GM12878 (cell line): ENCODE results near the gene ZBTB16.

Source experiments
- BHLHE40 ChIP-seq, 2 experiments: fragments of 450-650 bp in 1 of 2; IDR thresholded peaks; 2 replicates each; pipeline ENCODE4 v1.6.1; 2011 to 2017; ENCODE audit warnings: low read depth in 2 of 2, borderline replicate concordance in 1 of 2, improper control_type of control experiment in 1 of 2, low read length in 1 of 2, mild to moderate bottlenecking in 1 of 2
- CREB1 ChIP-seq: IDR thresholded peaks from 2 replicates; pipeline ENCODE4 v1.6.1; 2012; ENCODE audit warnings: low read depth, mild to moderate bottlenecking, inconsistent platforms
- EED ChIP-seq: sonication (generic); IDR thresholded peaks from 2 replicates; pipeline ENCODE4 v1.6.1; 2016; ENCODE audit warnings: antibody characterized with exemption, low read depth
- HDGF ChIP-seq: fragments of 450-650 bp; IDR thresholded peaks from 2 replicates; pipeline ENCODE4 v1.6.1; 2016; ENCODE audit warnings: antibody characterized with exemption
- PAX8 ChIP-seq: fragments of 450-650 bp; IDR thresholded peaks from 2 replicates; pipeline ENCODE4 v1.6.1; 2017; ENCODE audit warnings: mild to moderate bottlenecking, moderate library complexity
- POLR2A ChIP-seq: IDR thresholded peaks from 2 replicates; pipeline ENCODE4 v1.6.1; 2011; ENCODE audit warnings: low read depth, mild to moderate bottlenecking, low read length
- RAD21 ChIP-seq: IDR thresholded peaks from 2 replicates; pipeline ENCODE4 v1.6.1; 2011; ENCODE audit warnings: mild to moderate bottlenecking, low read depth, low read length, moderate library complexity; ENCODE audit not compliant: insufficient read depth
- RCOR1 ChIP-seq: conservative IDR thresholded peaks from 2 replicates; pipeline ENCODE4 v1.6.1; 2012; ENCODE audit warnings: low read depth, low read length, improper control_type of control experiment
- SIN3A ChIP-seq: IDR thresholded peaks from 2 replicates; pipeline ENCODE4 v1.6.1; 2012; ENCODE audit warnings: low read depth, low read length, improper control_type of control experiment
- SREBF2 ChIP-seq: IDR thresholded peaks from 2 replicates; pipeline ENCODE4 v1.6.1; 2012; ENCODE audit warnings: mild to moderate bottlenecking, low read length
- TF ChIP-seq, protein P1 (sequence below), 3 experiments: IDR thresholded peaks in 2 of 3; conservative IDR thresholded peaks in 1 of 3; 2 replicates each; pipeline ENCODE4 v1.5.1; 2011; ENCODE audit warnings: low read depth in 3 of 3, low read length in 3 of 3, mild to moderate bottlenecking in 3 of 3, control low read depth in 2 of 3, moderate library complexity in 2 of 3, inconsistent platforms in 1 of 3, mixed read lengths in 1 of 3; ENCODE audit not compliant: control insufficient read depth in 2 of 3, insufficient read depth in 1 of 3; ENCODE audit errors: extremely low read depth in 1 of 3
- TF ChIP-seq, protein P2 (sequence below): fragments of 450-650 bp; IDR thresholded peaks from 2 replicates; pipeline ENCODE4 v1.6.1; 2014; ENCODE audit warnings: mild to moderate bottlenecking

DNA sequence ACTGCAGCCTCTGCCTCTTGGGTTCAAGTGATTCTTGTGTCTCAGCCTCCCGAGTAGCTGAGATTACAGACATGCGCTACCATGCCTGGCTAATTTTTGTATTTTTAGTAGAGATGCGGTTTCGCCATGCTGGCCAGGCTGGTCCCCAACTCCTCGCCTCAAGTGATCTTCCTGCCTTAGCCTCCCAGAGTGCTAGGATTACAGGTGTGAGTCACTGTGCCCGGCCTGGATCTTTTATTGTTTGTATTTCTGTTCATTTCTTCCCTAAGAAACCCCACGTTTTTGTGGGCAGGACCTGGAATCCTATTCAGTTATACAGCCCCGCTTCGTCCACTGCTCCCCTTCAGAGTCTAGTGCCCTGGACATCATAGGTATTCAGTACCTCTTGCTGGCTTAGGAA lies 28.7 kb downstream of the ZBTB16 start:
- no peak for TF ChIP-seq PAX8
- TF ChIP-seq, protein P1, sequence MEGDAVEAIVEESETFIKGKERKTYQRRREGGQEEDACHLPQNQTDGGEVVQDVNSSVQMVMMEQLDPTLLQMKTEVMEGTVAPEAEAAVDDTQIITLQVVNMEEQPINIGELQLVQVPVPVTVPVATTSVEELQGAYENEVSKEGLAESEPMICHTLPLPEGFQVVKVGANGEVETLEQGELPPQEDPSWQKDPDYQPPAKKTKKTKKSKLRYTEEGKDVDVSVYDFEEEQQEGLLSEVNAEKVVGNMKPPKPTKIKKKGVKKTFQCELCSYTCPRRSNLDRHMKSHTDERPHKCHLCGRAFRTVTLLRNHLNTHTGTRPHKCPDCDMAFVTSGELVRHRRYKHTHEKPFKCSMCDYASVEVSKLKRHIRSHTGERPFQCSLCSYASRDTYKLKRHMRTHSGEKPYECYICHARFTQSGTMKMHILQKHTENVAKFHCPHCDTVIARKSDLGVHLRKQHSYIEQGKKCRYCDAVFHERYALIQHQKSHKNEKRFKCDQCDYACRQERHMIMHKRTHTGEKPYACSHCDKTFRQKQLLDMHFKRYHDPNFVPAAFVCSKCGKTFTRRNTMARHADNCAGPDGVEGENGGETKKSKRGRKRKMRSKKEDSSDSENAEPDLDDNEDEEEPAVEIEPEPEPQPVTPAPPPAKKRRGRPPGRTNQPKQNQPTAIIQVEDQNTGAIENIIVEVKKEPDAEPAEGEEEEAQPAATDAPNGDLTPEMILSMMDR (IDR thresholded peaks at IDR 0.05 in 2 of 3, conservative IDR thresholded peaks at IDR 0.05 in 1 of 3; ENCODE audit: control insufficient read depth in 2 of 3, extremely low read depth in 1 of 3, insufficient read depth in 1 of 3, low read depth in 3 of 3, low read length in 3 of 3) = no peak
- TF ChIP-seq SREBF2 = no peak
- no peak for TF ChIP-seq BHLHE40 (IDR thresholded peaks at IDR 0.05; ENCODE audit: borderline replicate concordance in 1 of 2, low read depth in 2 of 2, low read length in 1 of 2)
- TF ChIP-seq RCOR1 = no peak
- no peak for TF ChIP-seq CREB1
- TF ChIP-seq POLR2A = no peak
- no peak for TF ChIP-seq EED
- no peak for TF ChIP-seq HDGF
- no peak for TF ChIP-seq RAD21
- TF ChIP-seq, protein P2, sequence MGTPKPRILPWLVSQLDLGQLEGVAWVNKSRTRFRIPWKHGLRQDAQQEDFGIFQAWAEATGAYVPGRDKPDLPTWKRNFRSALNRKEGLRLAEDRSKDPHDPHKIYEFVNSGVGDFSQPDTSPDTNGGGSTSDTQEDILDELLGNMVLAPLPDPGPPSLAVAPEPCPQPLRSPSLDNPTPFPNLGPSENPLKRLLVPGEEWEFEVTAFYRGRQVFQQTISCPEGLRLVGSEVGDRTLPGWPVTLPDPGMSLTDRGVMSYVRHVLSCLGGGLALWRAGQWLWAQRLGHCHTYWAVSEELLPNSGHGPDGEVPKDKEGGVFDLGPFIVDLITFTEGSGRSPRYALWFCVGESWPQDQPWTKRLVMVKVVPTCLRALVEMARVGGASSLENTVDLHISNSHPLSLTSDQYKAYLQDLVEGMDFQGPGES = no peak
- TF ChIP-seq SIN3A = no peak
